HepG2 (cell line): ENCODE measurements around the gene TP53I3. TPM values are rescaled to one million over a fixed set of nuclear protein-coding genes. Genes with fewer than 3 reads are reported as not detected.
A peak's percentile ranks its signal among the peaks of the same experiment; 100 is the strongest.

Experiments
- E2F5 ChIP-seq: sonication (generic); formaldehyde crosslinking; conservative IDR thresholded peaks from 2 replicates; pipeline ENCODE4 v1.4.0; 2020; ENCODE audit warnings: missing genetic modification reagents
- ELF1 ChIP-seq: sonication (generic); formaldehyde crosslinking; IDR thresholded peaks from 2 replicates; pipeline ENCODE4 v1.4.0; 2020; ENCODE audit warnings: missing genetic modification reagents
- FUBP1 ChIP-seq: sonication (generic); formaldehyde crosslinking; IDR thresholded peaks from 2 replicates; pipeline ENCODE4 v1.5.1; 2020; ENCODE audit warnings: missing genetic modification reagents, mild to moderate bottlenecking, borderline replicate concordance
- GATAD2A ChIP-seq: IDR thresholded peaks from 2 replicates; pipeline ENCODE4 v1.6.1; 2016
- GMEB1 ChIP-seq: sonication (generic); formaldehyde crosslinking; IDR thresholded peaks from 2 replicates; pipeline ENCODE4 v1.5.1; 2020; ENCODE audit warnings: missing genetic modification reagents, mild to moderate bottlenecking, borderline replicate concordance
- KLF9 ChIP-seq: IDR thresholded peaks from 2 replicates; pipeline ENCODE4 v1.6.1; 2016; ENCODE audit warnings: low read depth
- NFE2L1 ChIP-seq: sonication (generic); formaldehyde crosslinking; IDR thresholded peaks from 2 replicates; pipeline ENCODE4 v1.4.0; 2020; ENCODE audit warnings: missing genetic modification reagents, mild to moderate bottlenecking, borderline replicate concordance
- NR2F6 ChIP-seq, 2 experiments: IDR thresholded peaks; 2 replicates each; pipeline ENCODE4 v1.6.1; 2016; ENCODE audit warnings: antibody characterized with exemption in 1 of 2, mild to moderate bottlenecking in 1 of 2
- RBFOX2 ChIP-seq: fragments of 200-400 bp; formaldehyde crosslinking; IDR thresholded peaks from 2 replicates; pipeline ENCODE4 v1.6.1; 2017; ENCODE audit warnings: low read depth, mild to moderate bottlenecking, low read length
- REXO4 ChIP-seq: sonication (generic); formaldehyde crosslinking; IDR thresholded peaks from 2 replicates; pipeline ENCODE4 v1.8.0; 2022; ENCODE audit warnings: missing genetic modification reagents, mild to moderate bottlenecking, borderline replicate concordance
- RXRB ChIP-seq: IDR thresholded peaks from 2 replicates; pipeline ENCODE4 v1.6.1; 2016; ENCODE audit warnings: borderline replicate concordance, missing genetic modification reagents, missing compliant biosample characterization
- SP4 ChIP-seq: sonication (generic); formaldehyde crosslinking; IDR thresholded peaks from 2 replicates; pipeline ENCODE4 v1.8.1; 2023; ENCODE audit warnings: mild to moderate bottlenecking, missing genetic modification reagents
- STAT6 ChIP-seq: sonication (generic); formaldehyde crosslinking; IDR thresholded peaks from 2 replicates; pipeline ENCODE4 v1.4.0; 2020; ENCODE audit warnings: missing genetic modification reagents, mild to moderate bottlenecking, borderline replicate concordance
- ZNF83 ChIP-seq: sonication (generic); formaldehyde crosslinking; IDR thresholded peaks from 2 replicates; pipeline ENCODE4 v1.4.0; 2020; ENCODE audit warnings: missing genetic modification reagents, mild to moderate bottlenecking, borderline replicate concordance
- ZSCAN21 ChIP-seq: sonication (generic); formaldehyde crosslinking; IDR thresholded peaks from 2 replicates; pipeline ENCODE4 v1.8.0; 2022; ENCODE audit warnings: mild to moderate bottlenecking, missing genetic modification reagents, moderate library complexity, borderline replicate concordance
- polyA plus RNA-seq, 8 experiments: library from polyadenylated mRNA; depleted of rRNA in 3 of 8; stranded (reverse) in 7 of 8; unstranded in 1 of 8; fragments of >200 nt; fragmentation: Illumina TruSeq in 4 of 8; extraction: Trizol in 4 of 8; gene quantifications; 2 replicates each; pipeline versions ENCODE4 v1.2.1 to v1.2.3, GENCODE V29; 2011 to 2016; ENCODE audit warnings: low read depth in 4 of 8, missing spikeins in 1 of 8, mixed read lengths in 1 of 8; ENCODE audit not compliant: insufficient read depth in 1 of 8
- total RNA-seq, 5 experiments: library from RNA; depleted of rRNA; stranded (reverse); fragments of >200 nt; fragmentation: Illumina TruSeq; extraction: Trizol; gene quantifications; 2 replicates each; pipeline ENCODE4 v1.2.3, GENCODE V29; 2016; ENCODE audit warnings: low read depth in 1 of 5
- TF ChIP-seq, protein P1 (sequence below): sonication (generic); formaldehyde crosslinking; IDR thresholded peaks from 2 replicates; pipeline ENCODE4 v1.4.0; 2020; ENCODE audit warnings: missing genetic modification reagents
- TF ChIP-seq, protein P2 (sequence below): IDR thresholded peaks from 2 replicates; pipeline ENCODE4 v1.6.1; 2016

TP53I3 gene
- total and polyA plus RNA-seq, 2 of the 13 experiments (the other 11 are each of a cell fraction or from before 2014, with no cell fraction given): 25.0 to 44.1 TPM

- TF ChIP-seq STAT6: peak; percentile 97; the same call in 1 of the 2 replicates
- TF ChIP-seq FUBP1: no peak; the same call in 1 of the 2 replicates
- TF ChIP-seq GATAD2A (CRISPR knock-in tag): peak; percentile 92
- TF ChIP-seq, protein P1, sequence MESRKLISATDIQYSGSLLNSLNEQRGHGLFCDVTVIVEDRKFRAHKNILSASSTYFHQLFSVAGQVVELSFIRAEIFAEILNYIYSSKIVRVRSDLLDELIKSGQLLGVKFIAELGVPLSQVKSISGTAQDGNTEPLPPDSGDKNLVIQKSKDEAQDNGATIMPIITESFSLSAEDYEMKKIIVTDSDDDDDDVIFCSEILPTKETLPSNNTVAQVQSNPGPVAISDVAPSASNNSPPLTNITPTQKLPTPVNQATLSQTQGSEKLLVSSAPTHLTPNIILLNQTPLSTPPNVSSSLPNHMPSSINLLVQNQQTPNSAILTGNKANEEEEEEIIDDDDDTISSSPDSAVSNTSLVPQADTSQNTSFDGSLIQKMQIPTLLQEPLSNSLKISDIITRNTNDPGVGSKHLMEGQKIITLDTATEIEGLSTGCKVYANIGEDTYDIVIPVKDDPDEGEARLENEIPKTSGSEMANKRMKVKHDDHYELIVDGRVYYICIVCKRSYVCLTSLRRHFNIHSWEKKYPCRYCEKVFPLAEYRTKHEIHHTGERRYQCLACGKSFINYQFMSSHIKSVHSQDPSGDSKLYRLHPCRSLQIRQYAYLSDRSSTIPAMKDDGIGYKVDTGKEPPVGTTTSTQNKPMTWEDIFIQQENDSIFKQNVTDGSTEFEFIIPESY (CRISPR knock-in tag): peak; percentile 92
- TF ChIP-seq, protein P2, sequence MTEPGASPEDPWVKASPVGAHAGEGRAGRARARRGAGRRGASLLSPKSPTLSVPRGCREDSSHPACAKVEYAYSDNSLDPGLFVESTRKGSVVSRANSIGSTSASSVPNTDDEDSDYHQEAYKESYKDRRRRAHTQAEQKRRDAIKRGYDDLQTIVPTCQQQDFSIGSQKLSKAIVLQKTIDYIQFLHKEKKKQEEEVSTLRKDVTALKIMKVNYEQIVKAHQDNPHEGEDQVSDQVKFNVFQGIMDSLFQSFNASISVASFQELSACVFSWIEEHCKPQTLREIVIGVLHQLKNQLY: peak; percentile 83
- peak; percentile 100 for TF ChIP-seq GMEB1 (CRISPR knock-in tag)
- peak; percentile 100 for TF ChIP-seq ELF1 (CRISPR knock-in tag)
- peak; percentile 91 for TF ChIP-seq RXRB (CRISPR knock-in tag)
- TF ChIP-seq KLF9: peak; percentile 95; the same call in 1 of the 2 replicates
- peak; percentile 98 for TF ChIP-seq SP4
- TF ChIP-seq E2F5 (CRISPR knock-in tag): peak; percentile 68
- TF ChIP-seq NR2F6 (IDR thresholded peaks at IDR 0.05): peak; percentile 41; the same call in 1 of the 2 replicates
- peak; percentile 74; the same call in 1 of the 2 replicates for TF ChIP-seq NR2F6 (CRISPR knock-in tag; IDR thresholded peaks at IDR 0.05)
- peak; percentile 53 for TF ChIP-seq RBFOX2
- peak; percentile 79; the same call in 1 of the 2 replicates for TF ChIP-seq ZSCAN21 (CRISPR knock-in tag)
- TF ChIP-seq ZNF83 (CRISPR knock-in tag): no peak; the same call in 1 of the 2 replicates
- TF ChIP-seq REXO4 (CRISPR knock-in tag): peak; percentile 27; the same call in 1 of the 2 replicates
- TF ChIP-seq NFE2L1 (CRISPR knock-in tag): no peak; the same call in 1 of the 2 replicates
Measured at GRCh38 chr2:24075915-24076848, 8.5 kb downstream of the TP53I3 start, which contains the start of gene SF3B6 (continued).
